GM12801 (cell line): ENCODE results near the gene FZD10.

ENCODE experiments used
- CTCF ChIP-seq: IDR thresholded peaks from one replicate; pipeline ENCODE4 v1.5.1; 2011; ENCODE audit warnings: control low read depth; ENCODE audit not compliant: insufficient read length; ENCODE audit errors: extremely low read depth

FZD10 gene

GRCh38 chr12:130164936-130165335 is 2.7 kb downstream of the FZD10 start:
- TF ChIP-seq CTCF: no peak

- TF ChIP-seq CTCF: no peak
Measured at GRCh38 chr12:130166306-130166705, 4.0 kb downstream of the FZD10 start.

- no peak for TF ChIP-seq CTCF
Measured at GRCh38 chr12:130167537-130167936, 5.3 kb downstream of the FZD10 start.

- TF ChIP-seq CTCF: no peak
Measured at GRCh38 chr12:130169256-130169655, 7.0 kb downstream of the FZD10 start.

GRCh38 chr12:130169924-130170323 is 7.7 kb downstream of the FZD10 start:
- no peak for TF ChIP-seq CTCF

GRCh38 chr12:130170611-130171010 is 8.3 kb downstream of the FZD10 start:
- no peak for TF ChIP-seq CTCF

- no peak for TF ChIP-seq CTCF
Measured at GRCh38 chr12:130177635-130178242, 15.5 kb downstream of the FZD10 start.
